NCI-H226 (cell line): ENCODE data around the gene NME7.
A peak's percentile ranks its signal among the peaks of the same experiment; 100 is the strongest.

ENCODE experiments used
- DNase-seq: peaks from one replicate; pipeline ENCODE4 v3.0.0-alpha.2; 2015

NME7 gene

DNA sequence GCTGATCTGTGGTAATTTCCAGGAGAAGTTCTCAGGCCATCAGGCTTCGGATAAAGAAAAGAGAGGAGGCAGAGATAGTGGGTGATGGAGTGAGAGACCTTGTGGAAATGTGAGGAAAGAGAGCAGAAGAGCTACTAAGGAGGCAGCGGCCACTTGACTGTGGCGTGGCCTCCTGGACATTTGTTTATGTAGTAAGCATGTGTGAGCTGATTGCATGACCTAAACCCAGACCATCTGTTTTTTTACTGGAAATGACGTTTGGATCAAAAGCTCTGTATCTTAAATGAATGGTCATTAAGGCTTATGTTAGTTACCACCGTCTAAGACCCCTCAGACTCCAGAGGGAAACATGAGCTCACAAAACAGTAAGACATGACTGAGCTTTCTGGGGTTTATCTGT, 247.5 kb downstream of the NME7 start:
- no peak for DNase-seq

- peak; percentile 90 for DNase-seq
Measured at GRCh38 chr1:169119405-169119804, 248.2 kb downstream of the NME7 start.

DNA sequence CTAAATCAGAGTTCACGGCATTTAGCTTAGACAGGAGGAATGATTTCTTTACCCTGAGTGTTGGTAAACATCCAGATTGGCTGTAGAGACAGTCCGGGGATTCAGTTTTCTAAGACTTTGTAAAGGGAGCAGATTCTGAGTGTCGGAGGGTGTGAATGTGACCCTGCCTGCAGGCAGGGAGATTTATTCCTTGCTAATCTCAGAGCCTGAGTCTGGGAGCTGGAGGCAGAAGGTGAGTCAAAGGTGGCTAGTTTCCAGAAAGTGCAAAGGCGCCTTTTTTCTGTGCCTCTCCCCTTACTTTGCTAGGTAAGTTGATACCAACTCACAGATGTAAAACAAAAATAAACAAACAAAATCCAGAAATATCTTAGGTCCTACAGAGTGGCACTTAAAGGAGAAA, 249.4 kb downstream of the NME7 start:
- DNase-seq = peak; percentile 55

DNA sequence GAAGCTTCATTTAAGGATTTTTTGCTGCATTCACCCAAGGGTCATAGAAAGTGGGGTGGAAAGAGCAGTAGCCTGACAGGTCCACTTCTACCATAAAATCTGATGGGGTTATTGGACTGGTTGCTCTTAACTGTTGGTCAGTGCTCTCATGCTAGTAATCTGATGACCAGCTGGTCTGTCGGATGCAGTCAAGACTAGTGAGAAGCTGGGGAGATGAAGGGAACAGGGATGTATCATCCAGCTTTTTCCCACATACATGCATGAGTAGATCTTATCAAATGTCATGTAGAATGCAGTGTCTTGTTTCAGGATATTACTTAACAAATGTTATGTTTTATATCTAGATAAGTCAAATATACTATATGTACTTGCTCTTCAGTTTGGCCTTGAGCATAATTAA, 250.0 kb downstream of the NME7 start:
- DNase-seq = no peak

DNA sequence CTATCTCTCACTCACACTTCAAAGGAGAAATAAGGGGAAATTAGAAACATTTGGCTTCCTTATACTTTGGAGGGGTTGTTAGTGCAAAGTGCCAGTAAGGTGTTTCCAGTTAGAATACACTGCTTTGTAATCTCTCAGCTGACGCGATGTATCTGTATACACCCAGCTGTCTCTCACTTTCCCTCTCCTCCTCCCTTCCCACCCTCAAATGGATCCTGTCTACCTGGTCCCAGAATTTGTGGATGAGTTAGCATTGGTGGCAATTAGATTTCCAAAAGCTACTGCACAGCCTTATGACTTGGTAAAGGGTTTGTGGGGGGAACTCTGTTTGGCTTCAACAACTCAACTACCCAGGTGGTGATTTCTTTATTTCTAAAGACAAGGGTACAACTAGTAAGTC, 250.6 kb downstream of the NME7 start:
- no peak for DNase-seq

- peak; percentile 77 for DNase-seq
Measured at GRCh38 chr1:169115891-169116585, 251.6 kb downstream of the NME7 start.

- peak; percentile 97 for DNase-seq
Measured at GRCh38 chr1:169113613-169114119, 253.9 kb downstream of the NME7 start.

- no peak for DNase-seq
Measured at GRCh38 chr1:169112241-169112640, 255.4 kb downstream of the NME7 start.

DNA sequence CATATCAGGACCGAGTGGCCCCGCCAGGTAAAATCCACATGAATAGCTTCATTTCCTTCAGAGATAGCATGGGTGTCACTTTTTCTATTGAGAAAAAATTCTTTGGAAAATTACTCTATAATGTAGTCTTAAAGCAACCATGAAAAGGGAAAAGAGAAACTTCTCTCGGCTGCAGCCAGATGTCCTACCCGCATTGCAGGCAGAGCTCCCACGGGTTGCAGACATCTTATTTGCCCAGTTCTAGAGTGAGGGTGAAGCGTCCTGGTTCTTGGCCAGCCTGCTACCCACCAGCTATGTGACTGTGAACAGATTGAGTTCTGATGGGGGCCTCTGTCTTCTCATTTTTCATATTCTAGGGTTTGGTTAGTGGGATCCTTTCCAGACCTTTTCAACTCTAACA, 256.1 kb downstream of the NME7 start:
- DNase-seq = no peak

GRCh38 chr1:169110689-169111447, 256.7 kb downstream of the NME7 start:
- no peak for DNase-seq

GRCh38 chr1:169110236-169110635, 257.4 kb downstream of the NME7 start:
- peak; percentile 72 for DNase-seq

DNA sequence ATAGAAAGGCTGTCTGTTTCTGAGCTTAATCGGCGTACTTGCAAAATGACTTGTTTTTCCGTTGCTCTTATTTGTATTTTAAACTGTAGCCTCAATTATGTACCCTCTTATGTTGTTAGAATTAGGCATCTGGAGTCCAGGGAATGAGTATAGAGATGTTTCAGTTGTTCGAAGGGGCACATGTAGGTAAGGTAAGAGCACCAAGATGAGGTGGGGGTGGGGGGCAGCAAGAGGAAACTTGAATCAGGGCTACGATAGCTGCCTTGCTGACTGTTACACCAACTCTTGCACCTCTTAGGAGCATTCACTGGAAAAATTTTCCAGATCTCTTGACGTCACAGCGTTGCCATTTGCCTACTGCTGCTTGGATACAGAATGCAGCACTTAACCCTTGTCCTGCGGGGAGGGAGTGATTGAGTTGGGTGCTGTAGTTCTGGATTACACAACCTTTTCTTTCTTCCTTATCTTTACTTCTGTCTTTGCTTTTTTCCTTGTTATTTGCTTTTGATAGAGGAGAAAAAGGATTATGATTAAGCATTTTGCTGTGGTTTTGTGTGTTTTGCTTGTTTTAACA, 257.9 kb downstream of the NME7 start:
- DNase-seq = peak; percentile 98

DNA sequence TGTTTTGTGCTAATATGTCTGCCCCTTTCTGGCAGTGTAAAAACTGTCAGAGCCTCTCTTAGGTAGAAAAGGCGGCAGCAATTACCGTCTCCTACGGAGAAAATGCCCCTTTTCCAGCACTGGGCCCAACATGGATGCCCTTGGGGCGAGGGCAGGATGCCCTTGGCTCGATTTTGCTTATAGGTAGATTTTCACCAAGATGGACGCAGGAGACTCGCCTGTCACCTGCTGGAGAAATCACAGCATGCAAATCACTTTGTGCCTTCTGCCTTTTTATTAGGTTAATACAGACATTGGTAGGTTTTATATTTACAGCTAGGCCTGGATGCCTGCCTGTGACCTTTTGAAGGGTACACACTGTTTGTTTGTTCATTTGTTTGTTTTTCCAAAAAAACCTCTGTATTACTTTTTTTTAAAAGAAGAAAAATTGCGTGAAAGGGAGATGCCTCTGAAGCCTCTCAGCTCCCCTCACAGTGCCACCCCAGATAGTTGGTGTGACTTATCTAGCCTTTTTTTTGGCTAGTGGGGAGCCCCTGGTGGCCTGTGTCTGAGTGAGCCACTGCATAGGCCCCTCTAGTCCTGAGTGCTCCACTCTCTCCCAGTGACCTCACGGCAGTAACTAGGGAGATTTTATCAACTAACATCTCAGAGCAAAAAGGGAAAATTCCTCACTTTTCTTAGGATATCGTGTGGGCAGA, 258.6 kb downstream of the NME7 start:
- peak; percentile 39 for DNase-seq

DNA sequence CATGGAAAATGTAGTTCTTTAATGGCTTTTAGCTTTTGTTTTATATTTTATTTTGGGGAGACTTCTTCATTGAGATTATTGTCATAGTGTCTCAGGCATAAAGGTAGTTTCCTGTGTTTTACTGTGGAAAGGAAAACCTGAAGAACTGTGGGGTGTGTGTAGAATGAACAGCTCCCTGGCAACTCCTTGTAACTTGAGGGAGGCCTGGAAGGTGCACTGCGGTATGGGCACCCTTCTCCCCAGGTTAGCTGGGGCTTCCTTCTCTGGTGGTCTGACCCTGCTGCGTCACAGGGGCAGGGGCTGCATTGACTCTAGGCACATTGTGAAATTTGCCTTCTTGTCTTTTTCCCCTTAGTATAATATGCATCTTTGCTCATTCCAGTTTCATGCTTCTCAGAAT, 259.4 kb downstream of the NME7 start:
- DNase-seq = no peak

- DNase-seq = peak; percentile 63
Measured at GRCh38 chr1:169107603-169108208, 259.9 kb downstream of the NME7 start.

DNA sequence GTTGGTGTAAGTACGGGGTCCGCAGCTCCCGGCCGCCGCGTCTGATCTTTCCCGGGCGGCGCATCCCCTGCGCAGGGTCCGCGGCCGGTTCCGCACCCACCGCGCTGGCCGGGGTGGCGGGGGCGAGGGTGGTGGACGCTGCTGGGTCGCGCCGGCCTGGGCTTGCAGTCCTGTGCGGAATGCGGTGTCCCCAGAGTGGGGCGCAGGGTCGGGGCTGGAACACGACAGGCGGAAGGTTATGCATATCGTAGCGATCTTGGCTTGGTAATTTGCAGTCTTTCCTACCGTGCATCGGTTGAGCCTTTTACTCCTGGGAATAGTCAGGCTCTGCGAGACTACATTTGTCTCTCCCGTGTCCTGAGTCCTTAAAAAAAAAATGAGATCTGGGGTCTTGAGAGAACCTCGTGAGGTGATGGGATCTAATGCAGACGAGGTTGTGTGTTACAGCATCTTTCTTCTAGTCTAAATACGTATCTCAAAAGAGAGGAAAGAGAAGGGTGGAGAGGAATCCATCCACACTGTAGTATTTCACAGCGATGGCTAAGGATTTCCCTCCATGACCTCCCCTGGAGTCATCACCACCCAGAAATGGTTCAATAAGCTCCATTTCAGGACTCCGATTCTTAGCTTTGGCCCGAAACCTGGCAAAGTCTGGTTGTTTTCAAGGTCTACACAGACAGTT, 260.5 kb downstream of the NME7 start:
- DNase-seq = no peak

DNA sequence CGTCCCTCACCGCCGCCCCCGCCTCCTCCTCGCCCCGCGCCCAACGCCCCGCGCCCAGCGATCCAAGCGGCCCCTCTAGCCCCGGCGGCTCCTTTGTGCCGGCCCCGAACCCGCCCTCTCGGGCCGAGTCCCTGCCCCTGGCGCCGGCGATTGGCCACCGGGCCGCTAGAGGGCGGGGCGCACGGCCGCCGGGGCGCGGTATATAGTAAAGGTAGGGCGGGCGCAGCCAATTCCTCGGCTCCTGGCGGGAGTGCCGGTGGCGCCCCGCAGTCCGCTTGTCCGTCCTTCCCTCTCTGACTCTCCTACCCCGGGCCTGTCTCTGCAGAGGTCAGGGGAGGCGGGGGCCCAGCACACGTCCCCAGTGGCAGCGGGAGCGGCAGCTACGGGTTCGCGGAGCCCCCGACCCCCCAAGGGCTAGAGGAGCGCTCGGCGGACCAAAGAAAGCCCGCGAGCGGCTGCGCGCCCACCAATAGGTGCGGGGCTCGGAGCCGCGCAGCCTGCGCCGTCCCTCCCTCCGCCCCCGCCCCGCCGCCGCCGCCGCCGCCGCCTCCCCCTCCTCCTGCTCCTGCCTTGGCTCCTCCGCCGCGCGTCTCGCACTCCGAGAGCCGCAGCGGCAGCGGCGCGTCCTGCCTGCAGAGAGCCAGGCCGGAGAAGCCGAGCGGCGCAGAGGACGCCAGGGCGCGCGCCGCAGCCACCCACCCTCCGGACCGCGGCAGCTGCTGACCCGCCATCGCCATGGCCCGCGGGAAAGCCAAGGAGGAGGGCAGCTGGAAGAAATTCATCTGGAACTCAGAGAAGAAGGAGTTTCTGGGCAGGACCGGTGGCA, 261.3 kb downstream of the NME7 start, which contains the start of gene ATP1B1:
TSS of gene ATP1B1 (plus strand) at position 596 of the 826 bp plus-strand sequence. CDS start at position 736, 140 bp downstream.
- peak; percentile 89 for DNase-seq

DNA sequence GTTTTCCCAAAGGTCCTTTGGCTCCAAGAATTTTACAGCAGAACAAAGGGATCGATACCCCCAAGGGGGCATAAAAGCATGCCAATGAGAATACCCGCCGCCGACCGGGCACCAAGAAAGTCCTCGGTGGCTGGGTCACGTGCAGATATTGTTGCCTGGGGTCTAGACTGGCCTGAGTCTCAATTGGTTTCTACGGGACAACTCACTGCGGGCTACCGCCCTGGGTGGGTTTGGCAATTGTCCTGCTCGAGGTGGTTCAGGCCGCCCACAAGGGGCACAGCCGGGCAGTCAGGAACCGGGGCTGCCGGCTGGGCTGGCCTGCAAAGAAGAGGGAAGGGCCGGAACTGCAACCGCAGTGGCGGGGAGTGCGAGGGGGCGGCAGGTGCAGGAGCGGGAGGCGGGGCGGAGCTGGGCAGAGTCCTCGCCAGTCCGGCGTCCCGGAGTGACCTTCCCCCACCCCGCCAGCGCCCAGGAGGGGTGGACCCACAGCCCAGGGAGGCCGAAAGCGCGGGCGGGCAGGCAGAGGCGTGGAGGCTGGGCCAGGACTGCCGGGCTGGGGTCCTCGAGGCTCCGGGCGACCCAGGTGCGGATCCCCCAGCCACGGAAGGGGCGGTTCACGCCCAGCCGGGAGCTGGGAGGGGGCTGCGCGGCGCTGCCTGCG, 262.0 kb downstream of the NME7 start:
- DNase-seq = peak; percentile 79

DNA sequence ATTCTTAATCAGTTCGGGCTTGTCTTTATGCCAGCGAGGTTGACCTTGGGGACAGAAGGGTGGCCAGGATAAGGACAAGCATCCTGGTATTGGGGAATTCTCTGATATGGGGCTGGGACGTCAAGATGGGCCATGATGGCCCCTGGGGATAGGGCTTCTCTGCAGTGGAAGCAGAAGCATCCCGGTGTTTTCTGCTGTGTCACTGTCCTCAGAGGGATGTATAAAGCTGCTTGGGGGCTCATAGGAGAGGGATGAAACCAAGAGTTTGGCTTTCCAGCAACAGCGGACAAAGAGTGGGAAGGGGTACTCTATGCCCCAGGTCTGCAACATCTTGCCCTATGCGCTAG, 262.5 kb downstream of the NME7 start:
- no peak for DNase-seq

DNA sequence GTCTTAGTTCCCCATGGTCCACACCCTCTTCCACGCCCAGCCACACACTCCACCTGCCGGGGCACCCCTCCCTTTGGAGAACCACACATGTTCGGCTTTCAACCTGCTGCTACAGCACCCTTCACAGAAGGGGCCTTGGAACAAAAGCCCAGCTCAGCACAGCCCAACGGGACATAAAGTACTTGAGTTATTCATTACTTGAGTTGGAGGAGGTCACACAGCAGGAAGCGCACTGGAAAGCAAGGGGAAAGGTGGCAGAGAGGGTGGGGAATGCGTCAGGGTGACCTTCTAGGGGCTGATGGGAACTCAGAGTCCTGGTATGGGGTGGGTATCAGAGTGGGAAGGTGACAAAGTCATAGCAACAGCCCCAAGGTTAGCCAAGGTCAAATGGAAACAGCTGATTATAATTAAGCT, 264.1 kb downstream of the NME7 start:
- no peak for DNase-seq

DNA sequence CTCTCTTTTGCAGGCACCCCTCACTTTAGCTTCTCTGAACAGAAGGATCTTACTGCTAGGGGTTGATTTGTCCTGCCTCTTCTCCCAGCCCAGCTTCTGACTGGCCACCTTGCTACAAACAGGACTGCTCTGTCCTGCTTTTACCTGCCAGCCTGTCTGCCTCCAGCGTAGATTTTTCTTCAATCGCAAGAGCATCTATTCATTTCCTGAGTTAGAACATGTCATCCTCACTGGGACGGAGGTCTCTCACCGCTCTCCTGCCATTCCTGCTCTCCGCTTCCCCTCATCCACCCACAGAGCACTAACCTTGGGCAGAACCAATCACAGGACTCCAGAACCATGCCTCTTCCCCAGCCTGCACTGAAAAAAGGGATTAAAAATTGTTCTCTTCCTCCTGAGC, 264.6 kb downstream of the NME7 start:
- no peak for DNase-seq
